Measurements from ENCODE around the gene PNPLA2. TPM values are rescaled to one million over a fixed set of nuclear protein-coding genes. Genes with fewer than 3 reads are reported as not detected.

PNPLA2 gene
- total RNA-seq, 1 experiment from 2014 or later, result 66.5 TPM

DNA sequence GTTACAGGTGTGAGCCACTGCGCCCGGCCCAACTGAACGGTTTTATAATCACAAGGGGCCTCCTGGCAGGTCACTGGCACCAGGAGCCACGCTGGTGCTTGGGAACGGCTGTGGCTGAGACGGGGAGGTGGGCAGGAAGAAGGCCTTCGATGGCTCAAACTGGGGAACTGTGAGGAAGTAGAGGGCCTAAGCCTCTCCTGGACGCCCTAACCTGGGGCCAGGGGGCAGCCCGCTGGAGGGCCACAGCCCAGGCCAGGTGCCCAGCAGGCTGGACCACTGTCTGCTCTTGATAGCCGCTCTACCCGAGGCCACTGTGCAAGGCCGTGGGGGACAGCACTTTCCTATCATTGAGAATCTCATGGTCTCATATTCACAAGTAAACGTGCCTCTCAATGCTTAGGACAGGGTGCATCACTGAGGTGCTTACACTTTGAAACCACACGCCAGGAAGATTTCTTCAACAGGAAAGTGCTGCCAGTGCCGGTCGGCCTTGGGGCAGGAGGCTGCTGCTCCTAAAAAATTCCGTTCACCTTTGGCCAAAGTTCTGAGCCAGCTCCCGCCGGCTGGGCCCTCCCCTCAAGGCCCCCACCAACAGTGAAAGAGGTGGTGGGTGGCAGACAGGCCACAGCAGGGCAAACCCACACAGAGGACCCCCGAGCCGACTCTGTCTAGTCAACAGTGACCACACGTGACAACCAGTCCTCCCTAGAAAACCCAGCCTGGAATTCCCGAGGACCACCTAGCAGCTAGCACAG, 48.6 kb upstream of the PNPLA2 start (continued):
- TF ChIP-seq, protein P1, sequence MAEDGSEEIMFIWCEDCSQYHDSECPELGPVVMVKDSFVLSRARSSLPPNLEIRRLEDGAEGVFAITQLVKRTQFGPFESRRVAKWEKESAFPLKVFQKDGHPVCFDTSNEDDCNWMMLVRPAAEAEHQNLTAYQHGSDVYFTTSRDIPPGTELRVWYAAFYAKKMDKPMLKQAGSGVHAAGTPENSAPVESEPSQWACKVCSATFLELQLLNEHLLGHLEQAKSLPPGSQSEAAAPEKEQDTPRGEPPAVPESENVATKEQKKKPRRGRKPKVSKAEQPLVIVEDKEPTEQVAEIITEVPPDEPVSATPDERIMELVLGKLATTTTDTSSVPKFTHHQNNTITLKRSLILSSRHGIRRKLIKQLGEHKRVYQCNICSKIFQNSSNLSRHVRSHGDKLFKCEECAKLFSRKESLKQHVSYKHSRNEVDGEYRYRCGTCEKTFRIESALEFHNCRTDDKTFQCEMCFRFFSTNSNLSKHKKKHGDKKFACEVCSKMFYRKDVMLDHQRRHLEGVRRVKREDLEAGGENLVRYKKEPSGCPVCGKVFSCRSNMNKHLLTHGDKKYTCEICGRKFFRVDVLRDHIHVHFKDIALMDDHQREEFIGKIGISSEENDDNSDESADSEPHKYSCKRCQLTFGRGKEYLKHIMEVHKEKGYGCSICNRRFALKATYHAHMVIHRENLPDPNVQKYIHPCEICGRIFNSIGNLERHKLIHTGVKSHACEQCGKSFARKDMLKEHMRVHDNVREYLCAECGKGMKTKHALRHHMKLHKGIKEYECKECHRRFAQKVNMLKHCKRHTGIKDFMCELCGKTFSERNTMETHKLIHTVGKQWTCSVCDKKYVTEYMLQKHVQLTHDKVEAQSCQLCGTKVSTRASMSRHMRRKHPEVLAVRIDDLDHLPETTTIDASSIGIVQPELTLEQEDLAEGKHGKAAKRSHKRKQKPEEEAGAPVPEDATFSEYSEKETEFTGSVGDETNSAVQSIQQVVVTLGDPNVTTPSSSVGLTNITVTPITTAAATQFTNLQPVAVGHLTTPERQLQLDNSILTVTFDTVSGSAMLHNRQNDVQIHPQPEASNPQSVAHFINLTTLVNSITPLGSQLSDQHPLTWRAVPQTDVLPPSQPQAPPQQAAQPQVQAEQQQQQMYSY (CRISPR knock-in tag; IDR thresholded peaks at IDR 0.05), result no peak
- TF ChIP-seq KAT7 (CRISPR knock-in tag; IDR thresholded peaks at IDR 0.05; ENCODE audit: borderline replicate concordance), result no peak

DNA sequence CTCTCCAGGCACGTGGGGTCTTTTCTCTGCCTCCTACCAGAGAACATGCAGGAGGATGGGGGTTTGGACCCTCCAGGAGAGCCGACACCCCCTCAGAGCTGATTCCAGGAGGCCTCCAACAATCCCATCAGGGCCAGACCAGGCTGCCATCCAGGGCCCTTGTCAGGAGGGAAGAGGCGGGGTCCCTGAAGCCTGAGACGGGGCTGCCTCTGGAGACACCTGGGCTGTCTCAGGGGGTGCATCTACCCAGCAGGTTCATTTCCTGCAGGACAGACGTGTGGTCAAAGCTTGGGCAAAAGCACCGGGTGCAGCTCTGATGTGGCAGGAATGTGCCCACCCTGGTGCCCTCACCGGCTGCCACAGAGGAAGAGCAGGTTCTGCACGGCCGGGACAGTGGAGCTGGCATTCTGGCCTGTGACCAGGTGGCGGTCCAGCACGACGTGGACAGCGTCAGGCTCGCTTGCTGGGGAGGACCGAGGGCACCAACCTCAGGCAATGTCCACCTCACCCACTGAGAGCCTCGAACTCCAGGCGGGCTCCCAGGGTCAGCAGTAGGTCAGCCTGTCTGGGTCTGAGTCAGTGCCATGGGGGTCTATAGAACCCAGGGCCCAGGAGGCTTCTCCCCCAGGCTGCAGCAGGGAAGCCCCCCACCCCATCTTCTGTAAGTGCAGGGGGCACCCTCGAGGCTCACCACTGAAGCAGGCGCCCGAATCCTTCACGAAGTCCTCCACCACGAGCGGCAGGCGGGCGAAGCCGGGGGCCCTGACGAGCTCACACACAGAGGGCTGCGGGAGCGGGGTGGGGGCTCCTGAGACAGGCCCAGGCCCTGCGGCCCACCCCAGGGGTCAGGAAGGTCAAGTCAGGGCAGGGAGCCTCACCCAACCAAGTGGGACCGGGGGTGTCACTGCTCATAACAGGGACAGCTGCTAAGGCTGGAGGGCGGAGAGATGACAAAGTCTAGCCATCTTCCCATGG, 47.8 kb upstream of the PNPLA2 start:
- peaks cover 19% of the 10 kb centered on the region for H3K36me3 Mint-ChIP-seq
- H3K27ac Mint-ChIP-seq, result peak overlapping the region; percentile 57; the same call in 1 of the 2 replicates
- peak; percentile 10 for DNase-seq (ENCODE audit: low spot score)
- ChIA-PET POLR2A (no interaction called here), CTCF (interaction anchor here (0.5 kb wide), 1 partner anchor 1407 kb away, joined by 3 read pairs; no protein-coding TSS in a partner anchor)
- peaks cover 5% of the 10 kb centered on the region for H3K4me1 Mint-ChIP-seq
- no peak overlapping the region for H3K4me3 Mint-ChIP-seq
- H3K27me3 Mint-ChIP-seq (ENCODE audit: low read depth), result no peaks in the 10 kb centered on the region
- no peak for ATAC-seq
- H3K9me3 Mint-ChIP-seq, result no peaks in the 10 kb centered on the region
- TF ChIP-seq MLX (CRISPR knock-in tag; IDR thresholded peaks at IDR 0.05) (no peak), SOX15 (CRISPR knock-in tag; IDR thresholded peaks at IDR 0.05) (no peak), STAT6 (CRISPR knock-in tag; conservative IDR thresholded peaks at IDR 0.05; ENCODE audit: low read depth) (no peak), ELF4 (CRISPR knock-in tag; IDR thresholded peaks at IDR 0.05; ENCODE audit: low read depth) (no peak), ZNF232 (CRISPR knock-in tag; IDR thresholded peaks at IDR 0.05) (no peak), FOXK1 (CRISPR knock-in tag; IDR thresholded peaks at IDR 0.05) (no peak), NR1H2 (CRISPR knock-in tag; IDR thresholded peaks at IDR 0.05) (no peak), HMGXB4 (CRISPR knock-in tag; IDR thresholded peaks at IDR 0.05) (no peak), RORB (CRISPR knock-in tag; IDR thresholded peaks at IDR 0.05) (no peak), SMAD4 (CRISPR knock-in tag; IDR thresholded peaks at IDR 0.05) (no peak), ATF2 (CRISPR knock-in tag; IDR thresholded peaks at IDR 0.05; ENCODE audit: borderline replicate concordance, low read depth) (no peak)
- TF ChIP-seq, protein P2, sequence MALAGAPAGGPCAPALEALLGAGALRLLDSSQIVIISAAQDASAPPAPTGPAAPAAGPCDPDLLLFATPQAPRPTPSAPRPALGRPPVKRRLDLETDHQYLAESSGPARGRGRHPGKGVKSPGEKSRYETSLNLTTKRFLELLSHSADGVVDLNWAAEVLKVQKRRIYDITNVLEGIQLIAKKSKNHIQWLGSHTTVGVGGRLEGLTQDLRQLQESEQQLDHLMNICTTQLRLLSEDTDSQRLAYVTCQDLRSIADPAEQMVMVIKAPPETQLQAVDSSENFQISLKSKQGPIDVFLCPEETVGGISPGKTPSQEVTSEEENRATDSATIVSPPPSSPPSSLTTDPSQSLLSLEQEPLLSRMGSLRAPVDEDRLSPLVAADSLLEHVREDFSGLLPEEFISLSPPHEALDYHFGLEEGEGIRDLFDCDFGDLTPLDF (CRISPR knock-in tag; IDR thresholded peaks at IDR 0.05), result no peak
- TF ChIP-seq, protein P3, sequence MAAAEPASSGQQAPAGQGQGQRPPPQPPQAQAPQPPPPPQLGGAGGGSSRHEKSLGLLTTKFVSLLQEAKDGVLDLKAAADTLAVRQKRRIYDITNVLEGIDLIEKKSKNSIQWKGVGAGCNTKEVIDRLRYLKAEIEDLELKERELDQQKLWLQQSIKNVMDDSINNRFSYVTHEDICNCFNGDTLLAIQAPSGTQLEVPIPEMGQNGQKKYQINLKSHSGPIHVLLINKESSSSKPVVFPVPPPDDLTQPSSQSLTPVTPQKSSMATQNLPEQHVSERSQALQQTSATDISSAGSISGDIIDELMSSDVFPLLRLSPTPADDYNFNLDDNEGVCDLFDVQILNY (CRISPR knock-in tag; IDR thresholded peaks at IDR 0.05), result no peak
- TF ChIP-seq, protein P4, sequence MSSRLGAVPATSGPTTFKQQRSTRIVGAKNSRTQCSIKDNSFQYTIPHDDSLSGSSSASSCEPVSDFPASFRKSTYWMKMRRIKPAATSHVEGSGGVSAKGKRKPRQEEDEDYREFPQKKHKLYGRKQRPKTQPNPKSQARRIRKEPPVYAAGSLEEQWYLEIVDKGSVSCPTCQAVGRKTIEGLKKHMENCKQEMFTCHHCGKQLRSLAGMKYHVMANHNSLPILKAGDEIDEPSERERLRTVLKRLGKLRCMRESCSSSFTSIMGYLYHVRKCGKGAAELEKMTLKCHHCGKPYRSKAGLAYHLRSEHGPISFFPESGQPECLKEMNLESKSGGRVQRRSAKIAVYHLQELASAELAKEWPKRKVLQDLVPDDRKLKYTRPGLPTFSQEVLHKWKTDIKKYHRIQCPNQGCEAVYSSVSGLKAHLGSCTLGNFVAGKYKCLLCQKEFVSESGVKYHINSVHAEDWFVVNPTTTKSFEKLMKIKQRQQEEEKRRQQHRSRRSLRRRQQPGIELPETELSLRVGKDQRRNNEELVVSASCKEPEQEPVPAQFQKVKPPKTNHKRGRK (CRISPR knock-in tag; IDR thresholded peaks at IDR 0.05; ENCODE audit: borderline replicate concordance), result no peak
